Thyroid gland (tissue), 4 donors: Measurements from ENCODE around the gene CHRNA1.

Experiments
- CTCF ChIP-seq, 6 experiments: fragments of 200-600 bp in 3 of 6; fragments of 450-650 bp in 3 of 6; sonication (generic) in 3 of 6; IDR thresholded peaks; one replicate each; pipeline ENCODE4 v1.5.1; 2016 to 2019; ENCODE audit warnings: antibody characterized with exemption in 6 of 6, mild to moderate bottlenecking in 2 of 6, inconsistent platforms in 1 of 6, moderate library complexity in 1 of 6
- POLR2A ChIP-seq, 2 donors: fragments of 450-650 bp; IDR thresholded peaks; one replicate each; pipeline ENCODE4 v1.6.1; 2017; ENCODE audit warnings: antibody characterized with exemption in 2 of 2, mild to moderate bottlenecking in 2 of 2, moderate library complexity in 1 of 2

GRCh38 chr2:174768557-174768956 is 4.3 kb upstream of the CHRNA1 start:
- TF ChIP-seq CTCF (IDR thresholded peaks at IDR 0.05) (no peak), POLR2A (IDR thresholded peaks at IDR 0.05) (no peak)
